ENCODE results near the gene OR2A14. TPM values are rescaled to one million over a fixed set of nuclear protein-coding genes. Genes with fewer than 3 reads are reported as not detected.
"Not testable (repeated sequence)": the region's sequence is repeated elsewhere in the genome, so short reads cannot be mapped to it uniquely, and the experiment has no call there.

OR2A14 gene
- total RNA-seq, 1 experiment from 2014 or later: not detected

GRCh38 chr7:144134116-144134515, 11.1 kb downstream of the OR2A14 start:
- in situ Hi-C loops (cut with HindIII; ENCODE audit: low pct_unique_long_range_greater_than_20kb, low sequenced_read_pairs): no loop called here
- DNase-seq (ENCODE audit: low read depth): no peak

GRCh38 chr7:144137501-144137900, 14.5 kb downstream of the OR2A14 start:
- in situ Hi-C loops (cut with HindIII; ENCODE audit: low pct_unique_long_range_greater_than_20kb, low sequenced_read_pairs): no loop called here
- DNase-seq (ENCODE audit: low read depth): no peak

DNA sequence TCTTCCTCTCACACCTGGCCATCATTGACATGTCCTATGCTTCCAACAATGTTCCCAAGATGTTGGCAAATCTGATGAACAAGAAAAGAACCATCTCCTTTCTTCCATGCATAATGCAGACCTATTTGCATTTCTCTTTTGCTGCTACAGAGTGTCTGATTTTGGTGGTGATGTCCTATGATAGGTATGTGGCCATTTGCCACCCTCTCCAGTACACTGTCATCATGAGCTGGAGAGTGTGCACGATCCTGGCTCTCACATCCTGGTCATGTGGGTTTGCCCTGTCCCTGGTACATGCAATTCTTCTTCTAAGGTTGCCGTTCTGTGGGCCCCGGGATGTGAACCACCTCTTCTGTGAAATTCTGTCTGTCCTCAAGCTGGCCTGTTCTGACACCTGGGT, 19.2 kb downstream of the OR2A14 start:
- in situ Hi-C loops (cut with HindIII; ENCODE audit: low pct_unique_long_range_greater_than_20kb, low sequenced_read_pairs): no loop called here
- no peak for DNase-seq (ENCODE audit: low read depth)

- DNase-seq (ENCODE audit: low read depth): no peak
- in situ Hi-C loops (cut with HindIII; ENCODE audit: low pct_unique_long_range_greater_than_20kb, low sequenced_read_pairs): no loop called here
Observed at GRCh38 chr7:144144426-144144825, 21.4 kb downstream of the OR2A14 start.

- in situ Hi-C loops (cut with HindIII; ENCODE audit: low pct_unique_long_range_greater_than_20kb, low sequenced_read_pairs): no loop called here
- no peak for DNase-seq (ENCODE audit: low read depth)
Observed at GRCh38 chr7:144148224-144148827, 25.4 kb downstream of the OR2A14 start.

- in situ Hi-C loops (cut with HindIII; ENCODE audit: low pct_unique_long_range_greater_than_20kb, low sequenced_read_pairs): no loop called here
- no peak for DNase-seq (ENCODE audit: low read depth)
Observed at GRCh38 chr7:144158861-144159260, 35.9 kb downstream of the OR2A14 start.

- in situ Hi-C loops (cut with HindIII; ENCODE audit: low pct_unique_long_range_greater_than_20kb, low sequenced_read_pairs): no loop called here
- no peak for DNase-seq (ENCODE audit: low read depth)
Observed at GRCh38 chr7:144164784-144165183, 41.8 kb downstream of the OR2A14 start.

DNA sequence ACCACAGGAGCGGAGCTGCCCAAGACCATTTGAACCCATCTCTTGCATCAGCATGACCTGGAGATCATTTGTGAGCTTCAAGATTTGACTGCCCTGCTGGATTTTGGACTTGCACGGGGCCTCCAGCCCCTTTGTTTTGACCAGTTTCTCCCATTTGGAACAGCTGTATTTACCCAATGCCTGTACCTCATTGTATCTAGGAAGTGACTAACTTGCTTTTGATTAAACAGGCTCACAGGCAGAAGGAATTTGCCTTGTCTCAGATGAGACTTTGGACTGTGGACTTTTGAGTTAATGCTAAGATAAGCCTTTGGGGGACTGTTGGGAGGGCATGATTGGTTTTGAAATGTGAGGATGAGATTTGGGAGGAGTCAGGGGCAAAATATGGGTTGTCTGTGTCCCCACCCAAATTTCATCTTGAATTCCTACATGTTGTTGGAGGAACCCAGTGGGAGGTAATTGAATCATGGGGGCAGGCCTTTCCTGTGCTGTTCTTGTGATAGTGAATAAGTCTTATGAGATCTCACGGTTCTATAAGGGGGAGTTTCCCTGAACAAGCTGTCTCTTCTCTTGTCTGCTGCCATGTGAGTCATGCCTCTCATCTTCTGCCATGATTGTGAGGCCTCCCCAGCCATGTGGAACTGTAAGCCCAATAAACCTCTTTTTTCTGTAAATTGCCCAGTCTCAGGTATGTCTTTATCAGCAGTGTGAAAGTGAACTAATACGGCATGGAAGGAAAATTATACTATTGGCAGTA, 48.8 kb downstream of the OR2A14 start:
- in situ Hi-C loops (cut with HindIII; ENCODE audit: low pct_unique_long_range_greater_than_20kb, low sequenced_read_pairs); DNase-seq (ENCODE audit: low read depth): not testable (repeated sequence)

DNA sequence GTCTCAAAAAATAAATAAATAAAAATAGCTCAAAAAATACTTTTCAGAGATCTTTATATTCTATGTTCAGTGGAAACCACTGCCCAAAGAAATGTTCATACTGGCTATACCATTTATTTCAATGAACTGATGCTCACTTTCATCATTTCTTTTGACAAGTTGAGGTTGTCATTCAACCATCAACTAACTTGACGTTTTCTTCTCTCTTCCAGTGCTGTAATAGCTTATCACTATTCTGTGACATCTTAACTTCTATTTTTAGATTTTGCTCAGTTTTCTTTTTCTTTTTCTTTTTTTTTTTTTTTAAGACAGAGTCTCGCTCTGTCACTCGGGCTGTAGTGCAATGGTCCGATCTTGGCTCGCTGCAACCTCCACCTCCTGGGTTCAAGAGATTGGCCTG, 51.6 kb downstream of the OR2A14 start:
- in situ Hi-C loops (cut with HindIII; ENCODE audit: low pct_unique_long_range_greater_than_20kb, low sequenced_read_pairs): no loop called here
- DNase-seq (ENCODE audit: low read depth): no peak

GRCh38 chr7:144178380-144179164, 55.6 kb downstream of the OR2A14 start:
- DNase-seq (ENCODE audit: low read depth); in situ Hi-C loops (cut with HindIII; ENCODE audit: low pct_unique_long_range_greater_than_20kb, low sequenced_read_pairs): not testable (repeated sequence)

- in situ Hi-C loops (cut with HindIII; ENCODE audit: low pct_unique_long_range_greater_than_20kb, low sequenced_read_pairs); DNase-seq (ENCODE audit: low read depth): not testable (repeated sequence)
Observed at GRCh38 chr7:144179165-144179479, 56.1 kb downstream of the OR2A14 start.

Other genes with a start within 250 kb of the OR2A14 start
- 24.0 and 28.7 TPM in 2 replicates for gene TCAF1, start 221.0 kb upstream of the OR2A14 start, total RNA-seq (2014; rRNA removed; shearing (Covaris generic); ENCODE audit: low replicate concordance)
- not detected in 2 replicates for gene OR2F2, start 187.9 kb upstream of the OR2A14 start, total RNA-seq (2014; rRNA removed; shearing (Covaris generic); ENCODE audit: low replicate concordance)
- gene OR2F1, start 168.3 kb upstream of the OR2A14 start, total RNA-seq (2014; rRNA removed; shearing (Covaris generic); ENCODE audit: low replicate concordance): not detected in 2 replicates
- gene OR6B1, start 122.9 kb upstream of the OR2A14 start, total RNA-seq (2014; rRNA removed; shearing (Covaris generic); ENCODE audit: low replicate concordance): not detected in 2 replicates
- not detected in 2 replicates for gene OR2A5, start 74.2 kb upstream of the OR2A14 start, total RNA-seq (2014; rRNA removed; shearing (Covaris generic); ENCODE audit: low replicate concordance)
- gene OR2A25, start 53.4 kb upstream of the OR2A14 start, total RNA-seq (2014; rRNA removed; shearing (Covaris generic); ENCODE audit: low replicate concordance): not detected in 2 replicates
- gene OR2A12, start 36.9 kb upstream of the OR2A14 start, total RNA-seq (2014; rRNA removed; shearing (Covaris generic); ENCODE audit: low replicate concordance): not detected in 2 replicates
- not detected in 2 replicates for gene OR2A2, start 13.6 kb upstream of the OR2A14 start, total RNA-seq (2014; rRNA removed; shearing (Covaris generic); ENCODE audit: low replicate concordance)
- 0.84 and 1.3 TPM in 2 replicates for gene CTAGE4, start 60.3 kb downstream of the OR2A14 start, total RNA-seq (2014; rRNA removed; shearing (Covaris generic); ENCODE audit: low replicate concordance)
- 3.1 and 4.8 TPM in 2 replicates for gene ARHGEF35, start 72.7 kb downstream of the OR2A14 start, total RNA-seq (2014; rRNA removed; shearing (Covaris generic); ENCODE audit: low replicate concordance)
- gene OR2A42, start 116.4 kb downstream of the OR2A14 start, total RNA-seq (2014; rRNA removed; shearing (Covaris generic); ENCODE audit: low replicate concordance): not detected in 2 replicates
- 0.47 TPM in 1 of 2 replicates, not detected in the other for gene OR2A7, start 141.6 kb downstream of the OR2A14 start, total RNA-seq (2014; rRNA removed; shearing (Covaris generic); ENCODE audit: low replicate concordance)
- 1.3 TPM in 1 of 2 replicates, not detected in the other for gene CTAGE8, start 146.1 kb downstream of the OR2A14 start, total RNA-seq (2014; rRNA removed; shearing (Covaris generic); ENCODE audit: low replicate concordance)
- not detected in 2 replicates for gene OR2A1, start 189.2 kb downstream of the OR2A14 start, total RNA-seq (2014; rRNA removed; shearing (Covaris generic); ENCODE audit: low replicate concordance)
- gene ARHGEF5, start 232.2 kb downstream of the OR2A14 start, total RNA-seq (2014; rRNA removed; shearing (Covaris generic); ENCODE audit: low replicate concordance): 8.7 and 10.6 TPM in 2 replicates

Measured in Caki2 (cell line).